Endothelial cell (in vitro differentiated cells): ENCODE results near the gene CARHSP1. TPM values are rescaled to one million over a fixed set of nuclear protein-coding genes. Genes with fewer than 3 reads are reported as not detected.

Source experiments
- DNase-seq: peaks from one replicate; pipeline ENCODE4 v3.0.0; 2021; ENCODE audit warnings: low spot score
- H3K27ac Mint-ChIP-seq: one replicate; pipeline ENCODE4 v1.8.0; 2021; ENCODE audit warnings: mixed read lengths, inconsistent platforms; ENCODE audit not compliant: unreplicated experiment
- H3K27me3 Mint-ChIP-seq: one replicate; pipeline ENCODE4 v1.8.0; 2021; ENCODE audit warnings: mild to moderate bottlenecking, moderate library complexity, mixed read lengths, inconsistent platforms; ENCODE audit not compliant: unreplicated experiment
- H3K36me3 Mint-ChIP-seq: one replicate; pipeline ENCODE4 v1.8.0; 2021; ENCODE audit warnings: mild to moderate bottlenecking, low read depth, mixed read lengths, inconsistent platforms; ENCODE audit not compliant: unreplicated experiment
- H3K4me1 Mint-ChIP-seq: one replicate; pipeline ENCODE4 v1.8.0; 2021; ENCODE audit warnings: mild to moderate bottlenecking, mixed read lengths, inconsistent platforms; ENCODE audit not compliant: unreplicated experiment
- H3K4me3 Mint-ChIP-seq: one replicate; pipeline ENCODE4 v1.8.0; 2021; ENCODE audit warnings: mild to moderate bottlenecking, mixed read lengths, inconsistent platforms; ENCODE audit not compliant: unreplicated experiment
- H3K9me3 Mint-ChIP-seq: one replicate; pipeline ENCODE4 v1.8.0; 2021; ENCODE audit warnings: mixed read lengths, inconsistent platforms; ENCODE audit not compliant: unreplicated experiment
- CTCF ChIP-seq: fragments of 200-600 bp; sonication (generic); IDR thresholded peaks from one replicate; pipeline ENCODE4 v1.5.0; 2021; ENCODE audit warnings: antibody characterized with exemption; ENCODE audit not compliant: unreplicated experiment
- total RNA-seq: library from RNA; stranded (reverse); fragmentation: NEBNext Ultra II Directional; extraction: Animal tissue kit (Norgen Biotek cat#: 25700); gene quantifications from one replicate; pipeline ENCODE4 v1.2.1, GENCODE V29; 2021; ENCODE audit not compliant: unreplicated experiment

The CARHSP1 gene
- total RNA-seq, 1 donor from 2014 or later = 127 TPM

DNA sequence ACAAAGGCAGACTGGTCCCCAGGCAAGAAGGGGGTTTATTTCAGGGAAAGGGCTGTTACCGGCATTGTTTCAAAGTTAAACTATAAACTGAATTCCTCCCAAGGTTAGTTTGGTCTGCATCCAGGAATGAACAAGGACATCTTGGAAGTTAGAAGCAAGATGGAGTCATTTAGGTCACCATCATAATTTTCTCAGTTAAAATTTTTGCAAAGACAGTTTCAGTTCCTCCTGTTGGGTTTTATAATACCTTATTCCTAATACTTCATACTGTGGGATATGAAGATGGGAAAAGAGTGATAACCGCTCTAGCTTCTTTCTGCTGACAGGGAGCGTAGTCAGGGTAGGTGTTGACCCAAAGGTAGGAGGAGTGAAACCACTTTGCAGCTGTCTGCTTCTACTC lies 46.4 kb downstream of the CARHSP1 start:
- Mint-ChIP-seq H3K36me3 (peaks cover 16% of the 10 kb centered on the region), H3K4me1 (peaks cover 6% of the 10 kb centered on the region), H3K27ac (no peak overlapping the region), H3K9me3 (no peaks in the 10 kb centered on the region), H3K4me3 (no peak overlapping the region), H3K27me3 (no peaks in the 10 kb centered on the region)
- TF ChIP-seq CTCF = no peak
- DNase-seq = no peak

GRCh38 chr16:8819411-8820034 lies 49.3 kb downstream of the CARHSP1 start:
- Mint-ChIP-seq H3K27me3 (no peaks in the 10 kb centered on the region), H3K36me3 (peaks cover 32% of the 10 kb centered on the region), H3K4me3 (no peak overlapping the region), H3K27ac (no peak overlapping the region), H3K9me3 (no peaks in the 10 kb centered on the region), H3K4me1 (peaks cover 6% of the 10 kb centered on the region)
- no peak for TF ChIP-seq CTCF
- no peak for DNase-seq

GRCh38 chr16:8818504-8819270 lies 50.1 kb downstream of the CARHSP1 start:
- DNase-seq = no peak
- H3K4me3 Mint-ChIP-seq = no peak overlapping the region
- H3K9me3 Mint-ChIP-seq = no peaks in the 10 kb centered on the region
- peaks cover 6% of the 10 kb centered on the region for H3K4me1 Mint-ChIP-seq
- TF ChIP-seq CTCF = no peak
- H3K27me3 Mint-ChIP-seq = no peaks in the 10 kb centered on the region
- no peak overlapping the region for H3K27ac Mint-ChIP-seq
- H3K36me3 Mint-ChIP-seq = peaks cover 36% of the 10 kb centered on the region

DNA sequence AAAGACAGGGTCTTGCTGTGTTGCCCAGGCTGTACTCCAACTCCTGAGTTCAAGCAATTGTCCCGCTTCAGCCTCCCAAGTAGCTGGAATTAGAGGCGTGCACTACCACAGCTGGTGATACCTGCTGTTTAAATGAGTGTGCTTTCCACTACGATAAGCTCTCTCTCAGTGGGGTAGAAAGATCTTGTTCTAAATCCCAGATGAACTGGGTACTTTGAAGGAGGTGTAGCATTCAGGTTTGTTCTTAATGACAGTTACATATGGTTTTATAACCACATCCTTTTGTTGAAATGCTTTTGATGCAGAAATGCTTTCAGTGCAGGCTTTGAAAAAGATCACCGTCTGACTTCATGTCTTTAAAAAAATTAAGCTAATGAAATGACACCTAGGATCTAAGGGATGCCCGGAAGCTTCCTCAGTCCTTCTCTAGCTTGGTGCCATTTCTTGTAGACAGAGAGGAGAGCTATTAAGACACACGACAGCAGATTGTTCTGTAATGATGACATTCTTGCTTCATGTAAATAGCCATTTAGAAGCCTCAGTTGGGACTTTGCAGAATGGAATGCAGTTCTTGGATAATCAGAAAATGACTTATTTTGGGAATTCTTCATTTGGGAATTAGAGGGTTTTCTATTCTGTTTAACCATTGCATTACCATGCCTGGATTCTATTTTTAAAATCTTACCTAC lies 51.7 kb downstream of the CARHSP1 start:
- H3K27ac Mint-ChIP-seq = no peak overlapping the region
- H3K4me3 Mint-ChIP-seq = no peak overlapping the region
- H3K9me3 Mint-ChIP-seq = no peaks in the 10 kb centered on the region
- H3K27me3 Mint-ChIP-seq = no peaks in the 10 kb centered on the region
- TF ChIP-seq CTCF = no peak
- peaks cover 43% of the 10 kb centered on the region for H3K36me3 Mint-ChIP-seq
- H3K4me1 Mint-ChIP-seq = no peaks in the 10 kb centered on the region
- DNase-seq = no peak
